GM19468 (cell line): ENCODE results near the gene LRRC36.
"Not testable (repeated sequence)": the region's sequence is repeated elsewhere in the genome, so short reads cannot be mapped to it uniquely, and the experiment has no call there.

Experiments used
- ATAC-seq: cut with Tn5 transposase; IDR thresholded peaks from one replicate; pipeline ENCODE4 v1.9.1; 2021; ENCODE audit warnings: mild to moderate bottlenecking, moderate library complexity, moderate number of reproducible peaks; ENCODE audit not compliant: unreplicated experiment; ENCODE audit errors: extremely low read depth

LRRC36 gene

GRCh38 chr16:67336648-67337047, 10.0 kb downstream of the LRRC36 start:
- no peak for ATAC-seq

- ATAC-seq: no peak
Observed at GRCh38 chr16:67339453-67339852, 12.8 kb downstream of the LRRC36 start.

GRCh38 chr16:67341250-67341649, 14.6 kb downstream of the LRRC36 start:
- ATAC-seq: no peak

GRCh38 chr16:67342616-67343015, 16.0 kb downstream of the LRRC36 start:
- no peak for ATAC-seq

- ATAC-seq: no peak
Observed at GRCh38 chr16:67345401-67345800, 18.8 kb downstream of the LRRC36 start.

- ATAC-seq: no peak
Observed at GRCh38 chr16:67346341-67346740, 19.7 kb downstream of the LRRC36 start.

- ATAC-seq: no peak
Observed at GRCh38 chr16:67349172-67349571, 22.6 kb downstream of the LRRC36 start.

GRCh38 chr16:67350324-67350723, 23.7 kb downstream of the LRRC36 start:
- no peak for ATAC-seq

GRCh38 chr16:67352463-67352862, 25.8 kb downstream of the LRRC36 start:
- not testable (repeated sequence) for ATAC-seq

- ATAC-seq: no peak
Observed at GRCh38 chr16:67356396-67356795, 29.8 kb downstream of the LRRC36 start.

GRCh38 chr16:67357561-67357960, 30.9 kb downstream of the LRRC36 start:
- no peak for ATAC-seq

- not testable (repeated sequence) for ATAC-seq
Observed at GRCh38 chr16:67359540-67360269, 33.1 kb downstream of the LRRC36 start.

GRCh38 chr16:67361038-67361437, 34.4 kb downstream of the LRRC36 start:
- no peak for ATAC-seq

GRCh38 chr16:67364600-67365235, 38.1 kb downstream of the LRRC36 start:
- no peak for ATAC-seq

GRCh38 chr16:67370661-67371060, 44.0 kb downstream of the LRRC36 start:
- no peak for ATAC-seq

GRCh38 chr16:67372664-67373063, 46.0 kb downstream of the LRRC36 start:
- ATAC-seq: no peak

GRCh38 chr16:67376012-67376411, 49.4 kb downstream of the LRRC36 start:
- not testable (repeated sequence) for ATAC-seq

GRCh38 chr16:67378642-67379041, 52.0 kb downstream of the LRRC36 start:
- ATAC-seq: no peak

GRCh38 chr16:67383284-67383683, 56.7 kb downstream of the LRRC36 start:
- ATAC-seq: no peak

- no peak for ATAC-seq
Observed at GRCh38 chr16:67384778-67385510, 58.3 kb downstream of the LRRC36 start.

- no peak for ATAC-seq
Observed at GRCh38 chr16:67386861-67387455, 60.3 kb downstream of the LRRC36 start.
